CD4-positive, alpha-beta T cell treated with Interleukin-10 for 1 hour (primary cell): ENCODE measurements around the gene COL25A1.
"Not testable (repeated sequence)": the region's sequence is repeated elsewhere in the genome, so short reads cannot be mapped to it uniquely, and the experiment has no call there.

ENCODE experiments used
- DNase-seq: peaks from one replicate; pipeline ENCODE4 v3.0.0-alpha.2; 2020

The COL25A1 gene

GRCh38 chr4:109119852-109120251, 182.6 kb downstream of the COL25A1 start:
- DNase-seq, result no peak

GRCh38 chr4:109118635-109119034, 183.8 kb downstream of the COL25A1 start:
- no peak for DNase-seq

GRCh38 chr4:109114501-109114900, 188.0 kb downstream of the COL25A1 start:
- DNase-seq, result no peak

DNA sequence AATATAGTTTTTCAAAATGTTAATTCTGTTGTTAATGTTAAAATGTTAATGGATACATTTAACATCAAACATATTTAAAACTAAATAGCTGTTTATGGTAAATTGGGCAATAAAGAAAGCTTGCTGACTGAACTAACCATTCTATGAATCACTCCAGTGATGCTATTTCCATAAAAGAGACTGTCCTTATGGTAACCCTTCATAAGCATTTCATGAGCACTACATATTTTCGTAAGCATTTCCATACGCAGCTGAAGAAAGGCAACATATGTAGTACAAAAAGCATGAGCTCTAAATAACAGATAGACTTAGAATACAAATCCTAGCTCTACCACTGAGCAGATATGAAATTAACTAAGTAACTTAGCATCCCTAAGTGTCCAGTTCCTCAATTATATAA, 188.9 kb downstream of the COL25A1 start:
- DNase-seq, result no peak

DNA sequence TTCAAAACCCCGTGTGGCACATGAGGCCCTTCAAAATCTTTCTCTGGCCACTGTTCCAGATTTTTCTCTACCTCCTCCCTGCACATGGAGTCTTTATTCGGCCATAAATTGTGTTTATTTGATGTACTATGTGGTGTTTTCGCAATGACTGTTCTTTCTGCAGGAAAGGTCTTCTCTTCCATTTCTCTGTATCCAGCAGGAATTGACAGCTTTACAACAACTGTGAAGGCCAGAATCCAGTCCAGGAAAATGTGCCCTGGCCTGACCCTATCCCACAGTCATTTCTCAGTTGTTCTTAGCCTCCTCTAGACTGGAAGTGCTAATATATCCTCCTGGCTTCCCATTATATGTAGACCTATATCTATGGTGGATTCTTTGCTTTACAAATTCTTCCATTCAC, 191.4 kb downstream of the COL25A1 start:
- no peak for DNase-seq

- DNase-seq, result not testable (repeated sequence)
Measured at GRCh38 chr4:109108215-109108614, 194.2 kb downstream of the COL25A1 start.

DNA sequence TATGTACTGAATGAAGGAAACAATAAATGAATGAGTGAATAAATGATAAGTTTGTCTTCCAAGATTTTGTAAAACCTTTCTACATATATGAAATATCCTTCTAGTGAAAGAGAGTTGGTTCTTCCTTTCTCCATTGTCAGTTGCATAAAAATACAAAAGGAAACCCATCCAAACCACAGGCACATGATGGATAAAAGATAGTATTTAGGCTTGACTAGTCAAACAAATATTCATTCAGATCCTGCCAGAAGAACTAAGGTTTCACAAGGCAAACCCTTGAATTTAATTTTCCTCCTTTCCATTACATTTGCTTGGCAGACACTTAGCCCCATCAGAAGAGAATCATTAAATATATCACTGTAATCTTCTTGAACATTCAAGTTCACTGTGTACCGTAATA, 208.4 kb downstream of the COL25A1 start:
- DNase-seq, result no peak

- no peak for DNase-seq
Measured at GRCh38 chr4:109091727-109092409, 210.6 kb downstream of the COL25A1 start.

DNA sequence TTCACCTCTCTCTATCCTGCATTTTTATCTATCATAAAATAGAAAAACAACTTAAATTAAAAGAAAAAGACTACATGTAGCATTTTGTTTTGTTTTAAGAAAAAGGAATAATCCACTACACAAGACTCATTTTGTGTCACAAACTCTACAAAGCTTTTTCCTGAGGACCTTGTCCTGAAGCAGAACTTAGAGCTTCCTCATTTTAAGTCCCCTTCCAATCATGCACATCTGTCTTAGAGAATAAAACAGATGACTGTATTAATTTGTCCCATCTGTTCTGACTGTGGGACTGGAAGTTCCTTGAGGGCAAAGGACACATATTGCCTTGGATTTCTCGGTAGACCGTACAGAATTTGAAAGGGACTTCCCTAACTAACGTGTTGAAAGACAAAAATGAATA, 218.5 kb downstream of the COL25A1 start:
- no peak for DNase-seq

DNA sequence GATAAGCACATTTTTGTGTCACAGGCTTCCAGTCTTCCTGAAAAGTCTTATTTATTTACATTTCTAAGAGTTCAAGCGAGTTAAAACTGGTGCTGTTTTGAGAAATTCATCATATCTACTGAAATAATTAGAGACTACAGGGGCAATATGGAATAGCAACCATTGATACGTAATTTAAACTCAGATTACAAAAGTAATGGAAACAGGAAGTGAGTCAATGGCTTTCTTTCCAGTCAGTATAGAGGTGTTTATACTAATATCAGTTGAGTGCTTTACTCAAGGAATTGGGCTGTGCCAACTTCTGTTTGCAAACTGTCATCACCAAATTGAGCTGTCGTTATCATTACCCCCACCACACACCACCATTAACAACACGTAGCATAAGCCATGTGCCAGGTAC, 222.7 kb downstream of the COL25A1 start:
- no peak for DNase-seq

DNA sequence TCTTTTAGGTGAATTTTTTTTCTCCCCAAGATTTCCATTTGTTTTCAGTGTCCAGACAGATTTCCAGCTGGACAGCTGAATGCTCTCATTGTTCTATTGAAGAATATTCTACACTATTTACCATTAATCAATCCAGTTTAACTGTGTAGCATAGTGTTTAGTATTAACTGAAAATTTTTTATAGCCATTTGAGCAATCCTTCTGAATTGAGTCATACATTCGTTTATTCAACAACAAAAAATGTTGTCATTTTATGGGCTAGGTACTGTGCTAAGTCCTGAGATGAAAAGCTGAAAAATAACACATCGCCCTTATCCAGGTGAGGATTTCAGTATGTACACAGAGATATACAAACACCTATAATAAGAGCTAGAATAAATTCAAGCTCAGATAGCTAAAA, 223.3 kb downstream of the COL25A1 start:
- no peak for DNase-seq

- DNase-seq, result no peak
Measured at GRCh38 chr4:109078724-109079123, 223.7 kb downstream of the COL25A1 start.

DNA sequence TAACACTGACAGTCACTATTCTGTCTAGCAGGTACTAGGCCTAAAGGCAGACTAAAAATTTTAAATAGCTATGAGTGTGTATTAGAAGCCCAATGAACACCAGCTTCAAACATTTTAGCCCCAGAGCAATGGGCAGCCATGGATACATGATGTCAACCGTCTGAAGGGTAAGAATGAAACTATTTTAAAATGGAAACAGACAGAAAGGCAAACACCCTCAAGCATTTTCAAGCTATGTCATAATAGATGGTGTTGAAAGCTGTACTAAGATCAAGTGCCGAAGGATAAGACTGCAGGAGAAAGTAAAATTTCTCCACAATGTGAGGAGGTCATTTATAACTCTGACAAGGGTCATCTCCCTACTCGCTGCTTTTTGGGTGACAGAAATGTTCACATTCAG, 225.0 kb downstream of the COL25A1 start:
- DNase-seq, result no peak

DNA sequence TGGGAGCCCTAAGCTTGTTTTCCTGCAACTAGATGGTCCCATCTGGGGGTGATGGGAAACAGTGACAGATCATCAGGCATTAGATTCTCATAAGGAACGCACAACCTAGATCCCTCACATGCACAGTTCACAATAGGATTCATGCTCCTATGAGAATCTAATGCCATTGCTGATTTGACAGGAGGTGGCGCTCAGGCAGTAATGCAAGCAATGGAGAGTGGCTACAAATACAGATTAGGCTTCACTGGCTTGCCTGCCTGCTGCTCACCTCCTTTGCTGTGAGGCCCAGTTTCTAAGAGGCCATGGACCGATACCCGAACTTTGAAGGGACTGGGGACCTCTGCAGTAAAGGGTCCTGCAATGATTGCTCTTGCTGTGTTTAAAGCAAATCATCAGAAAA, 225.7 kb downstream of the COL25A1 start:
- DNase-seq, result not testable (repeated sequence)

DNA sequence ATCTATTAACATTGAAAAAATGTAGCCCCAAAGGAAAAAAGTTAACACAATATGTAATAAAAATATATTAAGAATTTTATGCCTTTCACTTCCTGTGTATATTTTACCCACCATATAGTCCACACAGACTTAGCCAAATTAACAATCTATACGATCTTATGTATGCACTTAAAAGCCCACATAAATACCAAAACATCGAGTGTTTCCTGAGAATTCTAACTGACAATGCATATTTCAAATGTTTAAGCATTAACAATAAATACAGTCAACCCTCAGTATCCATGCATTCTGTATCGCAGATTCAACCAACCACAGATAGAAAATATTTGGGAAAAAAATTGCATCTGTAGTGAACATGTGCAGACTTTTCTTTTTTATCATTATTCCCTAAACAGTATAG, 226.8 kb downstream of the COL25A1 start:
- no peak for DNase-seq

- no peak for DNase-seq
Measured at GRCh38 chr4:109072595-109072994, 229.9 kb downstream of the COL25A1 start.

DNA sequence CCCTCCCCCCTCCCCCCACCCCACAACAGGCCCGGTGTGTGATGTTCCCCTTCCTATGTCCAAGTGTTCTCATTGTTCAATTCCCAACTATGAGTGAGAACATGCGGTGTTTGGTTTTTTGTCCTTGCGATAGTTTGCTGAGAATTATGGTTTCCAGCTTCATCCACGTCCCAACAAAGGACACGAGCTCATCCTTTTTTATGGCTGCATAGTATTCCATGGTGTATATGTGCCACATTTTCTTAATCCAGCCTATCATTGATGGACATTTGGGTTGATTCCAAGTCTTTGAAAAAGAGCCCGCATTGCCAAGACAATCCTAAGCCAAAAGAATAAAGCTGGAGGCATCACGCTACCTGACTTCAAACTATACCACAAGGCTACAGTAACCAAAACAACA, 231.8 kb downstream of the COL25A1 start:
- DNase-seq, result not testable (repeated sequence)

DNA sequence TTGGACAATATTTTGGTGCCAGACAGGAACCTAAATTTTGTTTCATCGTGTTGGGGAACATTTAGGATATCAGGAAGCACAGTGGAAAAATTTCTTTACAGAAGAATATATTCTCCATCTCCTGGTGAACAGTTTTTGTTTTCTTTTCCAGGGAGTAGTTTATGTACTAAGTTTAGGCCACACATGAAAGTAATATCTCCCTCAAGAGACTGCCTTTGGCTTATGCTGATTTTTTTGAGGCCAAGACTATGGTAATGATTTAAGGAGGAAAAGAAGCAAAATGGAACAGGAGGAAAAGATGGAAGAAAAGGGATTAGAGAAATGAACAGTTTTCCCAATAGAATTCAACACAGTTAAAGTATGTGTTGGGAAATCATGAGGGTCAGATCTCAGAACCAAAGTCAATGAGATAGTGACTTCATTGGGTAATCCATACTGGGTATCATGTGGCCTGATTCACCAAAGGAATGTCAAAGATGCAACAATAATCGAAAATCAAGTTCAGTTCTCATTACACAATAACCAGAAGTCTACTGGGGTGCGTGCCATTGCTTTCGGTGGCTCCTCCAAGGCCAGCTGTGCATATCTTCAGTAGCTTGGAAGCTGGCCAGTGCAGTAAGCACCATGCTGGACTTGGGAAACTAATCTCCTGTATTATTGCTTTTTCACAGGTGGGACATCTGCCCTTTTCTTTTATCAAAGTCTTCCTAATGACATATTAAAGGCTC, 234.8 kb downstream of the COL25A1 start:
- DNase-seq, result no peak

DNA sequence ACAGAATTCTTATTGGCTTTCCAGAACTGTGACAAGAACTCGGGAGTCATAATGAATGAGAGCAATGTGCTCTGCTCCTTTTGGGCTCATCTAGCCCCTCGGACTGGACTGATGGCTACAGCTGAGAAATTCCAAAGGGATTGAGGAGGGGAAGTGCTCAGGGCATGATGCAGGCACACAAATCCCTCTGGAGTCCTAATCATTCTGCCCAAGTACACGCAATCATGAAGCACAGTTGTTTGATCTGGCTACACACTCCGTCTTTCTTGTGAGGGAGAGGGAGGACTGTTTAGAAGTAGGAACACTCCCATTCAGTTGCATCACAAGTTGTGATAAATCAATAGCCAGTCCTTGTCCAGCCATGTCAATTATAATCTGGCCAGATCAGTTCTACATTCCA, 237.5 kb downstream of the COL25A1 start:
- DNase-seq, result no peak

DNA sequence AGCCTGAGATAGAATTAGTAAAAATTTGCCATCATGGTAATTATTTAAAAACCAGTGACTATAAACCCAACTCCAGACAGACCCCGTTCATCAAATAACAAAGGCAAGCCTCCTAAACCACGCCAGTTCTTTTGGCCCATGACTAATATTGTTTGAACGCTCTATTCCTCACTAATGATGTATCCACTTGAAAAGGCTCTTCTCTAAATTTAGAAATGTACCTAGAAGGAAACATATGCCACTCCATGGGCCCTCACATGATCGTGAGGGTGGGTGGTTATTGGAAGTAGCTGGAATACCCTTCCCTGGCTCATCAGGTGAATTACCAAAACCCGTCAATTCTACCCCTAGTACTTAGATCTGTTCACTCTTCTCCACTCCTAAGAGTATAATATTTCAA, 249.2 kb downstream of the COL25A1 start:
- no peak for DNase-seq

- no peak for DNase-seq
Measured at GRCh38 chr4:109052821-109053220, 249.6 kb downstream of the COL25A1 start.

DNA sequence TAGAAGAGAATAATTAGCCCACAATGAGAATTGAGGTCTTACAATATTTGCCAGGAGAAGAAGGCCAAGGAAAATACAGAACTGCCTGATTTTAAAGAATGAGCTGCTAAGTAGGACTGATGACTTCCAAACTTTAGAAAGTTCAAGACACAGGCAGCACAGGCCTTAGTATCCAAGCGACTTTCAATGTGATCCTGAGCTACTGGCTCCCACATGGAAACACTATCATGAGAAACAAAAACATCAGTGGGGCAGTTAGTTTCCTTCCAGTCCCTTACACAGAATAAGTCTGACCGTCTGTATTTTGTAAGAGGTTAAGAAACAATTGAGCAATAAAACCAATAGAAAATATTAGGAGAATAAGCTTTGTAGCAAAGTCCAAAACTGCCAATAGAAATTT, 251.4 kb downstream of the COL25A1 start:
- DNase-seq, result no peak

GRCh38 chr4:109049926-109050325, 252.5 kb downstream of the COL25A1 start:
- no peak for DNase-seq

- DNase-seq, result no peak
Measured at GRCh38 chr4:109046471-109047201, 255.8 kb downstream of the COL25A1 start.
